Measurements from ENCODE around the gene FOXA2. TPM values are rescaled to one million over a fixed set of nuclear protein-coding genes. Genes with fewer than 3 reads are reported as not detected.

FOXA2 gene
- total and polyA plus RNA-seq, 2 of the 13 experiments (the other 11 are each of a cell fraction or from before 2014, with no cell fraction given), result 8.8 to 12.2 TPM

DNA sequence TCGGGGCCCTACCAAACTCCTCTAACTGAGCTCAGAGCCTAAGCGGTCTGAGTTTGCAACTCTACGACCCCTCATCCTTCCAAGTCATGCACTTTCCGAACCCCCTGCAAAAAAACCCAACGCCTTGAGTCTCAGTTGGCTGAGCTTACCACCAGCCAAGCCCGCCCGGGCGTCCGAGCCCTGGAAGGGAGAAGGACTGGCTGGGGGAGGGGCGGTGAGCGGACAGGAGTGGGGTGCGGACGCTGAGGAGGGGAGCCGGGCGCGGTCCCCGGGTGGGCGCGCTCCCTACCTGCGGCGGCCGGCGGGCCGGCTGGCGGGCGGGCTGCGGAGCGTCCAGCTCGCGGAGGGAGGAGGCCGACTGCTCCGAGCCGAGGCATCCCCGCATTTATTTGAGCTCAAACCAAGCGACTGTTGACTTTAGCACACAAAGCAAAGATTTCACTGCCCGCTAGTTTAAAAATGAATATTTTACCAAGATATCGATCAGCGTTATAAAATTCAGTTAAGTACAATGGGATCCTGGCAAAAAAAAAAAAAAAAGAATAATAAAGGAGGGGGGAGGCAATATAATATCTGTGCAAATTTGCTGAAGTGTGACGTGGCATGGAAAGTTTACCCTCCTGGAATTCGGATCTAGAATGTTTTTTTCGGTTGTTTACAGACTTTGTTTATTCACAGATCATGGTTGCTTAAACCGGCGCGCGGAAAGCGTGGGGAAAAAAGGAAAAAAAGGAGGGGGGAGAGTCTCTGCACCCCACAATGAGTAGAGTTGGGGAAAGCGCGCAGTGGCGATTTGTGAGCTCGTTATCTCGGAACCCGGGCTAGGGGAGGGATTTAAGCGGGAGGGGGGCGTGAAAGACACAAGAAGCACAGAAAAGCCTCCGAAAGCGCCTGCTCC is 5.9 kb downstream of the FOXA2 start (continued):
- TF ChIP-seq PRPF4 (IDR thresholded peaks at IDR 0.05; ENCODE audit: low read depth, low read length, poor library complexity, severe bottlenecking) (peak; percentile 56), KDM5A (IDR thresholded peaks at IDR 0.05; ENCODE audit: borderline replicate concordance, low read length) (peak; percentile 65; the same call in 1 of the 2 replicates), KLF16 (CRISPR knock-in tag; IDR thresholded peaks at IDR 0.05) (0 out of 4 replicates have a peak, but pooled peaks of 1 of the 2 experiments have one; percentile 34), GTF2F1 (IDR thresholded peaks at IDR 0.05; ENCODE audit: low read length) (peak; percentile 76; the same call in 1 of the 2 replicates), ZMYM2 (CRISPR knock-in tag; IDR thresholded peaks at IDR 0.05) (no peak), ZBTB34 (CRISPR knock-in tag; IDR thresholded peaks at IDR 0.05) (peak; percentile 76), ZNF224 (CRISPR knock-in tag; IDR thresholded peaks at IDR 0.05) (no peak; the same call in 1 of the 2 replicates), ZNF777 (CRISPR knock-in tag; IDR thresholded peaks at IDR 0.05) (peak; percentile 58), ZNF788 (CRISPR knock-in tag; IDR thresholded peaks at IDR 0.05; ENCODE audit: borderline replicate concordance) (no peak), CSRNP1 (CRISPR knock-in tag; IDR thresholded peaks at IDR 0.05) (peak; percentile 57; the same call in 1 of the 2 replicates), KAT7 (CRISPR knock-in tag; IDR thresholded peaks at IDR 0.05; ENCODE audit: borderline replicate concordance) (no peak; the same call in 1 of the 2 replicates), MXI1 (IDR thresholded peaks at IDR 0.05; ENCODE audit: borderline replicate concordance, low read depth, low read length) (peak; percentile 61; the same call in 1 of the 3 replicates)
- TF ChIP-seq, protein P1, sequence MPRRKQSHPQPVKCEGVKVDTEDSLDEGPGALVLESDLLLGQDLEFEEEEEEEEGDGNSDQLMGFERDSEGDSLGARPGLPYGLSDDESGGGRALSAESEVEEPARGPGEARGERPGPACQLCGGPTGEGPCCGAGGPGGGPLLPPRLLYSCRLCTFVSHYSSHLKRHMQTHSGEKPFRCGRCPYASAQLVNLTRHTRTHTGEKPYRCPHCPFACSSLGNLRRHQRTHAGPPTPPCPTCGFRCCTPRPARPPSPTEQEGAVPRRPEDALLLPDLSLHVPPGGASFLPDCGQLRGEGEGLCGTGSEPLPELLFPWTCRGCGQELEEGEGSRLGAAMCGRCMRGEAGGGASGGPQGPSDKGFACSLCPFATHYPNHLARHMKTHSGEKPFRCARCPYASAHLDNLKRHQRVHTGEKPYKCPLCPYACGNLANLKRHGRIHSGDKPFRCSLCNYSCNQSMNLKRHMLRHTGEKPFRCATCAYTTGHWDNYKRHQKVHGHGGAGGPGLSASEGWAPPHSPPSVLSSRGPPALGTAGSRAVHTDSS (CRISPR knock-in tag; conservative IDR thresholded peaks at IDR 0.05), result 0 out of 2 replicates have a peak, but pooled peaks have one; percentile 79
- TF ChIP-seq, protein P2, sequence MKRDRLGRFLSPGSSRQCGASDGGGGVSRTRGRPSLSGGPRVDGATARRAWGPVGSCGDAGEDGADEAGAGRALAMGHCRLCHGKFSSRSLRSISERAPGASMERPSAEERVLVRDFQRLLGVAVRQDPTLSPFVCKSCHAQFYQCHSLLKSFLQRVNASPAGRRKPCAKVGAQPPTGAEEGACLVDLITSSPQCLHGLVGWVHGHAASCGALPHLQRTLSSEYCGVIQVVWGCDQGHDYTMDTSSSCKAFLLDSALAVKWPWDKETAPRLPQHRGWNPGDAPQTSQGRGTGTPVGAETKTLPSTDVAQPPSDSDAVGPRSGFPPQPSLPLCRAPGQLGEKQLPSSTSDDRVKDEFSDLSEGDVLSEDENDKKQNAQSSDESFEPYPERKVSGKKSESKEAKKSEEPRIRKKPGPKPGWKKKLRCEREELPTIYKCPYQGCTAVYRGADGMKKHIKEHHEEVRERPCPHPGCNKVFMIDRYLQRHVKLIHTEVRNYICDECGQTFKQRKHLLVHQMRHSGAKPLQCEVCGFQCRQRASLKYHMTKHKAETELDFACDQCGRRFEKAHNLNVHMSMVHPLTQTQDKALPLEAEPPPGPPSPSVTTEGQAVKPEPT (CRISPR knock-in tag; IDR thresholded peaks at IDR 0.05; ENCODE audit: low read depth), result peak; percentile 82; the same call in 1 of the 2 replicates
- TF ChIP-seq, protein P3, sequence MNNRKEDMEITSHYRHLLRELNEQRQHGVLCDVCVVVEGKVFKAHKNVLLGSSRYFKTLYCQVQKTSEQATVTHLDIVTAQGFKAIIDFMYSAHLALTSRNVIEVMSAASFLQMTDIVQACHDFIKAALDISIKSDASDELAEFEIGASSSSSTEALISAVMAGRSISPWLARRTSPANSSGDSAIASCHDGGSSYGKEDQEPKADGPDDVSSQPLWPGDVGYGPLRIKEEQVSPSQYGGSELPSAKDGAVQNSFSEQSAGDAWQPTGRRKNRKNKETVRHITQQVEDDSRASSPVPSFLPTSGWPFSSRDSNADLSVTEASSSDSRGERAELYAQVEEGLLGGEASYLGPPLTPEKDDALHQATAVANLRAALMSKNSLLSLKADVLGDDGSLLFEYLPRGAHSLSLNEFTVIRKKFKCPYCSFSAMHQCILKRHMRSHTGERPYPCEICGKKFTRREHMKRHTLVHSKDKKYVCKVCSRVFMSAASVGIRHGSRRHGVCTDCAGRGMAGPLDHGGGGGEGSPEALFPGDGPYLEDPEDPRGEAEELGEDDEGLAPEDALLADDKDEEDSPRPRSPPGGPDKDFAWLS (CRISPR knock-in tag; IDR thresholded peaks at IDR 0.05; ENCODE audit: borderline replicate concordance), result 0 out of 2 replicates have a peak, but pooled peaks have one; percentile 43
